ENCODE results near the gene AFM.

AFM gene

GRCh38 chr4:73439445-73439844, 42.1 kb upstream of the AFM start:
- no peaks in the 10 kb centered on the region for H3K27me3 ChIP-seq (ENCODE audit: control insufficient read depth in 2 of 2, insufficient read depth in 2 of 2, low read length in 2 of 2)
- H3K36me3 ChIP-seq (ENCODE audit: control insufficient read depth in 2 of 2, insufficient read depth in 2 of 2, low read length in 2 of 2): no peaks in the 10 kb centered on the region
- no peak overlapping the region for H3K4me3 ChIP-seq (ENCODE audit: low read length in 2 of 2)
- no peak overlapping the region for H3K9ac ChIP-seq (ENCODE audit: low read depth in 1 of 2, low read length in 2 of 2)
- H3K9me3 ChIP-seq (ENCODE audit: control insufficient read depth in 2 of 2, low read length in 2 of 2): no peaks in the 10 kb centered on the region
- no peaks in the 10 kb centered on the region for H3K4me1 ChIP-seq (ENCODE audit: control insufficient read depth in 2 of 2, insufficient read depth in 2 of 2, low read length in 2 of 2)
- no peak overlapping the region for H3K27ac ChIP-seq (ENCODE audit: low read depth in 2 of 2, low read length in 2 of 2)

- Histone ChIP-seq H3K9me3 (ENCODE audit: control insufficient read depth in 2 of 2, low read length in 2 of 2) (no peaks in the 10 kb centered on the region), H3K27ac (ENCODE audit: low read depth in 2 of 2, low read length in 2 of 2) (no peak overlapping the region), H3K27me3 (ENCODE audit: control insufficient read depth in 2 of 2, insufficient read depth in 2 of 2, low read length in 2 of 2) (no peaks in the 10 kb centered on the region), H3K9ac (ENCODE audit: low read depth in 1 of 2, low read length in 2 of 2) (no peak overlapping the region), H3K4me3 (ENCODE audit: low read length in 2 of 2) (no peak overlapping the region), H3K4me1 (ENCODE audit: control insufficient read depth in 2 of 2, insufficient read depth in 2 of 2, low read length in 2 of 2) (no peaks in the 10 kb centered on the region), H3K36me3 (ENCODE audit: control insufficient read depth in 2 of 2, insufficient read depth in 2 of 2, low read length in 2 of 2) (no peaks in the 10 kb centered on the region)
These were observed 41.6 kb upstream of the AFM start for GRCh38 chr4:73439991-73440390.

- H3K36me3 ChIP-seq (ENCODE audit: control insufficient read depth in 2 of 2, insufficient read depth in 2 of 2, low read length in 2 of 2): no peaks in the 10 kb centered on the region
- H3K27ac ChIP-seq (ENCODE audit: low read depth in 2 of 2, low read length in 2 of 2): no peak overlapping the region
- H3K27me3 ChIP-seq (ENCODE audit: control insufficient read depth in 2 of 2, insufficient read depth in 2 of 2, low read length in 2 of 2): no peaks in the 10 kb centered on the region
- no peak overlapping the region for H3K9ac ChIP-seq (ENCODE audit: low read depth in 1 of 2, low read length in 2 of 2)
- no peaks in the 10 kb centered on the region for H3K9me3 ChIP-seq (ENCODE audit: control insufficient read depth in 2 of 2, low read length in 2 of 2)
- H3K4me1 ChIP-seq (ENCODE audit: control insufficient read depth in 2 of 2, insufficient read depth in 2 of 2, low read length in 2 of 2): no peaks in the 10 kb centered on the region
- H3K4me3 ChIP-seq (ENCODE audit: low read length in 2 of 2): no peak overlapping the region
These were observed 40.9 kb upstream of the AFM start for GRCh38 chr4:73440653-73441052.

- Histone ChIP-seq H3K9ac (ENCODE audit: low read depth in 1 of 2, low read length in 2 of 2) (no peak overlapping the region), H3K4me1 (ENCODE audit: control insufficient read depth in 2 of 2, insufficient read depth in 2 of 2, low read length in 2 of 2) (no peaks in the 10 kb centered on the region), H3K9me3 (ENCODE audit: control insufficient read depth in 2 of 2, low read length in 2 of 2) (no peaks in the 10 kb centered on the region), H3K27me3 (ENCODE audit: control insufficient read depth in 2 of 2, insufficient read depth in 2 of 2, low read length in 2 of 2) (no peaks in the 10 kb centered on the region), H3K36me3 (ENCODE audit: control insufficient read depth in 2 of 2, insufficient read depth in 2 of 2, low read length in 2 of 2) (no peaks in the 10 kb centered on the region), H3K4me3 (ENCODE audit: low read length in 2 of 2) (no peak overlapping the region), H3K27ac (ENCODE audit: low read depth in 2 of 2, low read length in 2 of 2) (no peak overlapping the region)
These were observed 39.3 kb upstream of the AFM start for GRCh38 chr4:73442275-73442674.

- H3K9me3 ChIP-seq (ENCODE audit: control insufficient read depth in 2 of 2, low read length in 2 of 2): no peaks in the 10 kb centered on the region
- H3K9ac ChIP-seq (ENCODE audit: low read depth in 1 of 2, low read length in 2 of 2): no peak overlapping the region
- H3K4me3 ChIP-seq (ENCODE audit: low read length in 2 of 2): no peak overlapping the region
- H3K36me3 ChIP-seq (ENCODE audit: control insufficient read depth in 2 of 2, insufficient read depth in 2 of 2, low read length in 2 of 2): no peaks in the 10 kb centered on the region
- no peak overlapping the region for H3K27ac ChIP-seq (ENCODE audit: low read depth in 2 of 2, low read length in 2 of 2)
- no peaks in the 10 kb centered on the region for H3K4me1 ChIP-seq (ENCODE audit: control insufficient read depth in 2 of 2, insufficient read depth in 2 of 2, low read length in 2 of 2)
- no peaks in the 10 kb centered on the region for H3K27me3 ChIP-seq (ENCODE audit: control insufficient read depth in 2 of 2, insufficient read depth in 2 of 2, low read length in 2 of 2)
These were observed 38.3 kb upstream of the AFM start for GRCh38 chr4:73443224-73443623.

GRCh38 chr4:73445383-73446335, 35.9 kb upstream of the AFM start:
- Histone ChIP-seq H3K36me3 (ENCODE audit: control insufficient read depth in 2 of 2, insufficient read depth in 2 of 2, low read length in 2 of 2) (no peaks in the 10 kb centered on the region), H3K27me3 (ENCODE audit: control insufficient read depth in 2 of 2, insufficient read depth in 2 of 2, low read length in 2 of 2) (no peaks in the 10 kb centered on the region), H3K9me3 (ENCODE audit: control insufficient read depth in 2 of 2, low read length in 2 of 2) (no peaks in the 10 kb centered on the region), H3K27ac (ENCODE audit: low read depth in 2 of 2, low read length in 2 of 2) (no peak overlapping the region), H3K4me3 (ENCODE audit: low read length in 2 of 2) (no peak overlapping the region), H3K4me1 (ENCODE audit: control insufficient read depth in 2 of 2, insufficient read depth in 2 of 2, low read length in 2 of 2) (no peaks in the 10 kb centered on the region), H3K9ac (ENCODE audit: low read depth in 1 of 2, low read length in 2 of 2) (no peak overlapping the region)

GRCh38 chr4:73446336-73446938, 35.1 kb upstream of the AFM start:
- H3K27me3 ChIP-seq (ENCODE audit: control insufficient read depth in 2 of 2, insufficient read depth in 2 of 2, low read length in 2 of 2): no peaks in the 10 kb centered on the region
- H3K4me1 ChIP-seq (ENCODE audit: control insufficient read depth in 2 of 2, insufficient read depth in 2 of 2, low read length in 2 of 2): no peaks in the 10 kb centered on the region
- no peak overlapping the region for H3K27ac ChIP-seq (ENCODE audit: low read depth in 2 of 2, low read length in 2 of 2)
- no peaks in the 10 kb centered on the region for H3K36me3 ChIP-seq (ENCODE audit: control insufficient read depth in 2 of 2, insufficient read depth in 2 of 2, low read length in 2 of 2)
- H3K4me3 ChIP-seq (ENCODE audit: low read length in 2 of 2): no peak overlapping the region
- no peak overlapping the region for H3K9ac ChIP-seq (ENCODE audit: low read depth in 1 of 2, low read length in 2 of 2)
- H3K9me3 ChIP-seq (ENCODE audit: control insufficient read depth in 2 of 2, low read length in 2 of 2): no peaks in the 10 kb centered on the region

GRCh38 chr4:73447671-73448070, 33.9 kb upstream of the AFM start:
- H3K27me3 ChIP-seq (ENCODE audit: control insufficient read depth in 2 of 2, insufficient read depth in 2 of 2, low read length in 2 of 2): no peaks in the 10 kb centered on the region

GRCh38 chr4:73448448-73449203, 32.9 kb upstream of the AFM start:
- Histone ChIP-seq H3K9me3 (ENCODE audit: control insufficient read depth in 2 of 2, low read length in 2 of 2) (no peaks in the 10 kb centered on the region), H3K36me3 (ENCODE audit: control insufficient read depth in 2 of 2, insufficient read depth in 2 of 2, low read length in 2 of 2) (no peaks in the 10 kb centered on the region), H3K4me1 (ENCODE audit: control insufficient read depth in 2 of 2, insufficient read depth in 2 of 2, low read length in 2 of 2) (peaks cover 2 to 5% of the 10 kb centered on the region in 2 donors), H3K9ac (ENCODE audit: low read depth in 1 of 2, low read length in 2 of 2) (no peak overlapping the region), H3K27ac (ENCODE audit: low read depth in 2 of 2, low read length in 2 of 2) (no peak overlapping the region), H3K27me3 (ENCODE audit: control insufficient read depth in 2 of 2, insufficient read depth in 2 of 2, low read length in 2 of 2) (no peaks in the 10 kb centered on the region), H3K4me3 (ENCODE audit: low read length in 2 of 2) (no peak overlapping the region)

More at GRCh38 chr4:73447671-73448070, 33.9 kb upstream of the AFM start:
- Histone ChIP-seq H3K9ac (ENCODE audit: low read depth in 1 of 2, low read length in 2 of 2) (no peak overlapping the region), H3K9me3 (ENCODE audit: control insufficient read depth in 2 of 2, low read length in 2 of 2) (no peaks in the 10 kb centered on the region), H3K4me1 (ENCODE audit: control insufficient read depth in 2 of 2, insufficient read depth in 2 of 2, low read length in 2 of 2) (peaks cover 0 to under 1% of the 10 kb centered on the region in 2 donors), H3K27ac (ENCODE audit: low read depth in 2 of 2, low read length in 2 of 2) (no peak overlapping the region), H3K4me3 (ENCODE audit: low read length in 2 of 2) (no peak overlapping the region), H3K36me3 (ENCODE audit: control insufficient read depth in 2 of 2, insufficient read depth in 2 of 2, low read length in 2 of 2) (no peaks in the 10 kb centered on the region)

Data from mucosa of rectum (tissue), 2 donors.